ENCODE results near the gene A2ML1.

- TF ChIP-seq POLR2A (IDR thresholded peaks at IDR 0.05; ENCODE audit: low read depth, low read length): no peak
- TF ChIP-seq, protein P1, sequence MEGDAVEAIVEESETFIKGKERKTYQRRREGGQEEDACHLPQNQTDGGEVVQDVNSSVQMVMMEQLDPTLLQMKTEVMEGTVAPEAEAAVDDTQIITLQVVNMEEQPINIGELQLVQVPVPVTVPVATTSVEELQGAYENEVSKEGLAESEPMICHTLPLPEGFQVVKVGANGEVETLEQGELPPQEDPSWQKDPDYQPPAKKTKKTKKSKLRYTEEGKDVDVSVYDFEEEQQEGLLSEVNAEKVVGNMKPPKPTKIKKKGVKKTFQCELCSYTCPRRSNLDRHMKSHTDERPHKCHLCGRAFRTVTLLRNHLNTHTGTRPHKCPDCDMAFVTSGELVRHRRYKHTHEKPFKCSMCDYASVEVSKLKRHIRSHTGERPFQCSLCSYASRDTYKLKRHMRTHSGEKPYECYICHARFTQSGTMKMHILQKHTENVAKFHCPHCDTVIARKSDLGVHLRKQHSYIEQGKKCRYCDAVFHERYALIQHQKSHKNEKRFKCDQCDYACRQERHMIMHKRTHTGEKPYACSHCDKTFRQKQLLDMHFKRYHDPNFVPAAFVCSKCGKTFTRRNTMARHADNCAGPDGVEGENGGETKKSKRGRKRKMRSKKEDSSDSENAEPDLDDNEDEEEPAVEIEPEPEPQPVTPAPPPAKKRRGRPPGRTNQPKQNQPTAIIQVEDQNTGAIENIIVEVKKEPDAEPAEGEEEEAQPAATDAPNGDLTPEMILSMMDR (IDR thresholded peaks at IDR 0.05; ENCODE audit: extremely low read depth in 1 of 2, insufficient read depth in 1 of 2, low read depth in 1 of 2, low read length in 2 of 2): no peak
- TF ChIP-seq EZH2 (IDR thresholded peaks at IDR 0.05; ENCODE audit: borderline replicate concordance, low read depth, low read length, severe bottlenecking): no peak
- no peak for TF ChIP-seq POLR2AphosphoS5 (IDR thresholded peaks at IDR 0.05; ENCODE audit: insufficient read depth, low read depth, low read length)
Observed at GRCh38 chr12:8867009-8867408, 44.6 kb downstream of the A2ML1 start.

Measured in endothelial cell of umbilical vein (primary cell).